Measurements from ENCODE around the gene PLS1. TPM values are rescaled to one million over a fixed set of nuclear protein-coding genes. Genes with fewer than 3 reads are reported as not detected.

PLS1 gene
- total RNA-seq, 2 experiments from 2014 or later = 0.63 to 0.92 TPM

- H3K4me1 Mint-ChIP-seq (ENCODE audit: low read depth) = no peaks in the 10 kb centered on the region
- POLR2A ChIA-PET = interaction anchor here (1.1 kb wide), 1 partner anchor 9 kb away, joined by 4 read pairs; no protein-coding TSS in a partner anchor
- ATAC-seq (ENCODE audit: poor library complexity) = no peak
Observed at GRCh38 chr3:142611206-142611605, 15.0 kb downstream of the PLS1 start.

GRCh38 chr3:142613491-142613890, 17.3 kb downstream of the PLS1 start:
- H3K27ac Mint-ChIP-seq = no peak overlapping the region
- no peaks in the 10 kb centered on the region for H3K27me3 Mint-ChIP-seq
- TF ChIP-seq CTCF (IDR thresholded peaks at IDR 0.05) = no peak
- intact Hi-C loops (cut with DNase I, micrococcal nuclease) = no loop called here
- DNase-seq (no peak), ATAC-seq (ENCODE audit: poor library complexity) (no peak)
- no peak overlapping the region for H3K4me3 Mint-ChIP-seq
- no peaks in the 10 kb centered on the region for H3K4me1 Mint-ChIP-seq (ENCODE audit: low read depth)
- no peaks in the 10 kb centered on the region for H3K36me3 Mint-ChIP-seq (ENCODE audit: low read depth)
- H3K9me3 ChIP-seq (ENCODE audit: control insufficient read depth in 1 of 2, insufficient read depth in 1 of 2, low read length in 2 of 2) = no peaks in the 10 kb centered on the region
- no peak overlapping the region for H3K27ac ChIP-seq (ENCODE audit: low read depth in 1 of 2, low read length in 2 of 2)
- ChIA-PET CTCF (no interaction called here), POLR2A (interaction anchor here (0.5 kb wide), 1 partner anchor 44 kb away, joined by 3 read pairs; no protein-coding TSS in a partner anchor)
- H3K36me3 ChIP-seq (ENCODE audit: insufficient read depth, low read length) = no peaks in the 10 kb centered on the region
- H3K4me1 ChIP-seq (ENCODE audit: insufficient read depth, low read length) = no peaks in the 10 kb centered on the region
- no peaks in the 10 kb centered on the region for H3K9me3 Mint-ChIP-seq
- no peaks in the 10 kb centered on the region for H3K27me3 ChIP-seq (ENCODE audit: control insufficient read depth in 1 of 2, insufficient read depth in 2 of 2, low read length in 2 of 2)
- H3K4me3 ChIP-seq (ENCODE audit: low read length) = no peak overlapping the region

More at GRCh38 chr3:142611206-142611605, 15.0 kb downstream of the PLS1 start:
- H3K27ac ChIP-seq (ENCODE audit: low read depth in 1 of 2, low read length in 2 of 2) = no peak overlapping the region
- no peaks in the 10 kb centered on the region for H3K4me1 ChIP-seq (ENCODE audit: insufficient read depth, low read length)
- intact Hi-C loops (cut with DNase I, micrococcal nuclease) = no loop called here
- no peak overlapping the region for H3K4me3 ChIP-seq (ENCODE audit: low read length)
- H3K36me3 Mint-ChIP-seq (ENCODE audit: low read depth) = no peaks in the 10 kb centered on the region
- no peak for DNase-seq
- H3K9me3 ChIP-seq (ENCODE audit: control insufficient read depth in 1 of 2, insufficient read depth in 1 of 2, low read length in 2 of 2) = no peaks in the 10 kb centered on the region
- no peaks in the 10 kb centered on the region for H3K36me3 ChIP-seq (ENCODE audit: insufficient read depth, low read length)
- H3K27ac Mint-ChIP-seq = no peak overlapping the region
- no peak for TF ChIP-seq CTCF (IDR thresholded peaks at IDR 0.05)
- CTCF ChIA-PET = interaction anchor here (0.6 kb wide), 1 partner anchor 12 kb away, joined by 3 read pairs; no protein-coding TSS in a partner anchor
- no peaks in the 10 kb centered on the region for H3K27me3 Mint-ChIP-seq
- H3K27me3 ChIP-seq (ENCODE audit: control insufficient read depth in 1 of 2, insufficient read depth in 2 of 2, low read length in 2 of 2) = no peaks in the 10 kb centered on the region
- no peak overlapping the region for H3K4me3 Mint-ChIP-seq
- H3K9me3 Mint-ChIP-seq = no peaks in the 10 kb centered on the region

GRCh38 chr3:142614059-142614626, 17.9 kb downstream of the PLS1 start:
- DNase-seq (no peak), ATAC-seq (ENCODE audit: poor library complexity) (no peak)
- H3K27me3 Mint-ChIP-seq = no peaks in the 10 kb centered on the region
- no peaks in the 10 kb centered on the region for H3K36me3 Mint-ChIP-seq (ENCODE audit: low read depth)
- no peaks in the 10 kb centered on the region for H3K9me3 Mint-ChIP-seq
- Histone ChIP-seq H3K27me3 (ENCODE audit: control insufficient read depth in 1 of 2, insufficient read depth in 2 of 2, low read length in 2 of 2) (no peaks in the 10 kb centered on the region), H3K4me1 (ENCODE audit: insufficient read depth, low read length) (no peaks in the 10 kb centered on the region), H3K36me3 (ENCODE audit: insufficient read depth, low read length) (no peaks in the 10 kb centered on the region), H3K4me3 (ENCODE audit: low read length) (no peak overlapping the region), H3K27ac (ENCODE audit: low read depth in 1 of 2, low read length in 2 of 2) (no peak overlapping the region), H3K9me3 (ENCODE audit: control insufficient read depth in 1 of 2, insufficient read depth in 1 of 2, low read length in 2 of 2) (no peaks in the 10 kb centered on the region)
- ChIA-PET CTCF (no interaction called here), POLR2A (interaction anchor here (0.5 to 0.6 kb wide), 2 partner anchors 45 to 120 kb away, joined by 3 read pairs; no protein-coding TSS in a partner anchor)
- intact Hi-C loops (cut with DNase I, micrococcal nuclease) = no loop called here
- H3K27ac Mint-ChIP-seq = no peak overlapping the region
- H3K4me3 Mint-ChIP-seq = no peak overlapping the region
- no peaks in the 10 kb centered on the region for H3K4me1 Mint-ChIP-seq (ENCODE audit: low read depth)
- no peak for TF ChIP-seq CTCF (IDR thresholded peaks at IDR 0.05)
